Caco-2 (cell line): ENCODE measurements around the gene THAP3. TPM values are rescaled to one million over a fixed set of nuclear protein-coding genes. Genes with fewer than 3 reads are reported as not detected.

ENCODE experiments used
- BruUV-seq: library from RNA; stranded (reverse); fragments of 400-500 nt; replicated peaks from 2 replicates; lab custom pipeline; 2021; lab: Mats Ljungman, UMichigan
- CTCF ChIA-PET: fragments of 300-600 bp; sonication (Branson Sonifier 250); formaldehyde crosslinking; loops from one replicate; lab custom pipeline; 2022; ENCODE audit warnings: antibody characterized with exemption; lab: Charles Lee
- POLR2A ChIA-PET: fragments of 300-600 bp; sonication (Branson Sonifier 250); formaldehyde crosslinking; loops from one replicate; lab custom pipeline; 2022; ENCODE audit warnings: antibody characterized with exemption; lab: Charles Lee
- DNase-seq, 2 experiments: peaks; one replicate each; pipeline versions ENCODE4 v3.0.0 to v3.0.0-alpha.2; 2020 to 2022
- H3K27me3 ChIP-seq: replicated peaks from 2 replicates; pipeline ENCODE4 v1.6.0; 2011; ENCODE audit warnings: low read length; ENCODE audit not compliant: control insufficient read depth, insufficient read depth
- H3K36me3 ChIP-seq: 2 replicates; pipeline ENCODE4 v1.5.1; 2011; ENCODE audit warnings: low read length; ENCODE audit not compliant: control insufficient read depth, insufficient read depth
- H3K4me1 ChIP-seq: fragments of 250-450 bp; sonication (Bioruptor Pico); 2 replicates; pipeline ENCODE4 v1.5.1; 2020; ENCODE audit warnings: mild to moderate bottlenecking
- H3K4me3 ChIP-seq: 2 replicates; pipeline ENCODE4 v1.5.1; 2011; ENCODE audit warnings: low read depth, mild to moderate bottlenecking, control low read depth, low read length
- H3K9me3 ChIP-seq: fragments of 250-450 bp; sonication (Bioruptor Pico); 2 replicates; pipeline ENCODE4 v1.5.1; 2020; ENCODE audit warnings: mild to moderate bottlenecking, moderate library complexity
- H3K27ac Mint-ChIP-seq: one replicate; pipeline ENCODE4 v1.8.0; 2022; ENCODE audit warnings: mixed read lengths; ENCODE audit not compliant: unreplicated experiment
- H3K27me3 Mint-ChIP-seq: one replicate; pipeline ENCODE4 v1.8.0; 2022; ENCODE audit warnings: mixed read lengths; ENCODE audit not compliant: insufficient read depth, unreplicated experiment
- H3K36me3 Mint-ChIP-seq: one replicate; pipeline ENCODE4 v1.8.0; 2022; ENCODE audit warnings: mild to moderate bottlenecking, mixed read lengths; ENCODE audit not compliant: insufficient read depth, unreplicated experiment
- H3K4me1 Mint-ChIP-seq: one replicate; pipeline ENCODE4 v1.8.0; 2022; ENCODE audit warnings: low read depth, mixed read lengths; ENCODE audit not compliant: unreplicated experiment
- H3K4me3 Mint-ChIP-seq: one replicate; pipeline ENCODE4 v1.8.0; 2022; ENCODE audit warnings: mild to moderate bottlenecking, moderate library complexity, mixed read lengths; ENCODE audit not compliant: unreplicated experiment
- H3K9me3 Mint-ChIP-seq: one replicate; pipeline ENCODE4 v1.8.0; 2022; ENCODE audit warnings: mixed read lengths; ENCODE audit not compliant: unreplicated experiment
- intact Hi-C: fragments of 100-400 bp; cut with micrococcal nuclease; formaldehyde crosslinking; loops from one replicate; pipeline ENCODE4 v1.10.0; 2022; ENCODE audit not compliant: unreplicated experiment
- total RNA-seq: library from RNA; stranded (reverse); gene quantifications from 2 replicates; pipeline ENCODE4 v1.2.3, GENCODE V29; 2022
- TF ChIP-seq, protein P1 (sequence below), 2 experiments: fragments of 200-600 bp in 1 of 2; IDR thresholded peaks; 1 replicate in 1 of 2; 2 replicates in 1 of 2; pipeline versions ENCODE4 v1.5.1 to v1.8.0; 2011 to 2022; ENCODE audit warnings: antibody characterized with exemption in 1 of 2, control low read depth in 1 of 2, inconsistent platforms in 1 of 2, low read depth in 1 of 2, low read length in 1 of 2, mild to moderate bottlenecking in 1 of 2, moderate library complexity in 1 of 2; ENCODE audit not compliant: insufficient read depth in 1 of 2, severe bottlenecking in 1 of 2, unreplicated experiment in 1 of 2

THAP3 gene
- total RNA-seq, 1 experiment from 2014 or later: 13.5 TPM

DNA sequence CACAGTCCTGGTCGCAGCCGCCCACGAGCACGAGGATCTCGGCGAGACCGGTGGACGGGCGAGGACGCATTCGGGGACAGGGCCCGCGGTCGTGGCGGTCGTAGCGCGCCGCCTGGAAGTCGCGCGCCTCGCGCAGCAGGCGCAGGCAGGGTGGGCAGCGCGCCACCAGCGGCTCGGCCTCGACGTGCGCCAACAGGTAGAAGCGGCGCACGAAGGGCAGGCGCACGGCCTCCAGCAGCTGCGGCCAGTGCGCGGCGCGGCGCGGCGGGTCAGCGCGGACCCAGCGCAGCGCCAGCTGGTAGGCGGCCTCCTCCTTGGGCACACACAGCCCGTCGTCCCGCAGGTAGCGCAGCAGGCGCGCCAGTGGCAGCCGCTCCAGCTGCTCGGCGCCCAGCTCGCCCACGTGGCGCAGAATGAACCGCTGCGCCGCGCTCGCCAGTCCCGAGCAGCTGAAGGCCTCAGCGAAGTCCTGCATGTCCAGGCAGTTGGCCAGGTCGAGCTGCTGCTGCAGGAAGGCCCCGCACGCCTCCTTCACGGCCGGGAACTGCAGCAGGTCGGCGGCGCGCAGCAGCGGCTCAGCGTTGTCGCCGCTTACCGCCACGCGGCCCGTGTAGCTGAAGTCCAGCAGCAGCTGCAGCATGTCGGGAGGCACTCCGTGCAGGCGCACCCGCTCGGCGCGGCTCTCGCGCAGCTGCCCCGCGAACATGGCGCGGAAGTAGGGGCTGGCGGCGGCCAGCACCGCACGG is 22.6 kb upstream of the THAP3 start:
- intact Hi-C loops: loop anchor here (10.0 kb wide), 2 partner anchors 47 to 107 kb away; partner anchors contain the start of genes NOL9, PLEKHG5 and TAS1R1
- H3K4me1 ChIP-seq: peaks cover 9% of the 10 kb centered on the region; the same call in 1 of the 2 replicates
- TF ChIP-seq, protein P1, sequence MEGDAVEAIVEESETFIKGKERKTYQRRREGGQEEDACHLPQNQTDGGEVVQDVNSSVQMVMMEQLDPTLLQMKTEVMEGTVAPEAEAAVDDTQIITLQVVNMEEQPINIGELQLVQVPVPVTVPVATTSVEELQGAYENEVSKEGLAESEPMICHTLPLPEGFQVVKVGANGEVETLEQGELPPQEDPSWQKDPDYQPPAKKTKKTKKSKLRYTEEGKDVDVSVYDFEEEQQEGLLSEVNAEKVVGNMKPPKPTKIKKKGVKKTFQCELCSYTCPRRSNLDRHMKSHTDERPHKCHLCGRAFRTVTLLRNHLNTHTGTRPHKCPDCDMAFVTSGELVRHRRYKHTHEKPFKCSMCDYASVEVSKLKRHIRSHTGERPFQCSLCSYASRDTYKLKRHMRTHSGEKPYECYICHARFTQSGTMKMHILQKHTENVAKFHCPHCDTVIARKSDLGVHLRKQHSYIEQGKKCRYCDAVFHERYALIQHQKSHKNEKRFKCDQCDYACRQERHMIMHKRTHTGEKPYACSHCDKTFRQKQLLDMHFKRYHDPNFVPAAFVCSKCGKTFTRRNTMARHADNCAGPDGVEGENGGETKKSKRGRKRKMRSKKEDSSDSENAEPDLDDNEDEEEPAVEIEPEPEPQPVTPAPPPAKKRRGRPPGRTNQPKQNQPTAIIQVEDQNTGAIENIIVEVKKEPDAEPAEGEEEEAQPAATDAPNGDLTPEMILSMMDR (IDR thresholded peaks at IDR 0.05; ENCODE audit: insufficient read depth in 1 of 2, low read depth in 1 of 2, low read length in 1 of 2, severe bottlenecking in 1 of 2, unreplicated experiment in 1 of 2): no peak
- H3K36me3 Mint-ChIP-seq: peaks cover 50% of the 10 kb centered on the region
- ChIA-PET CTCF (interaction anchor here (0.5 to 0.6 kb wide), 2 partner anchors 54 to 192 kb away, joined by 3 to 6 read pairs; no protein-coding TSS in a partner anchor), POLR2A (interaction anchor here (0.6 to 1.0 kb wide), 2 partner anchors 14 to 80 kb away, joined by 3 to 4 read pairs; no protein-coding TSS in a partner anchor)
- H3K27me3 ChIP-seq: no peaks in the 10 kb centered on the region
- no peaks in the 10 kb centered on the region for H3K27me3 Mint-ChIP-seq
- H3K9me3 ChIP-seq: no peaks in the 10 kb centered on the region
- peak overlapping the region; percentile 56 for H3K4me3 ChIP-seq
- peak in 1 of 2 experiments; percentile 38 for DNase-seq
- H3K4me3 Mint-ChIP-seq: peak overlapping the region; percentile 96
- H3K4me1 Mint-ChIP-seq: no peaks in the 10 kb centered on the region
- peaks cover 6% of the 10 kb centered on the region for H3K36me3 ChIP-seq
- H3K9me3 Mint-ChIP-seq: no peaks in the 10 kb centered on the region
- peak overlapping the region; percentile 97 for H3K27ac Mint-ChIP-seq
- BruUV-seq: no TSS peak

DNA sequence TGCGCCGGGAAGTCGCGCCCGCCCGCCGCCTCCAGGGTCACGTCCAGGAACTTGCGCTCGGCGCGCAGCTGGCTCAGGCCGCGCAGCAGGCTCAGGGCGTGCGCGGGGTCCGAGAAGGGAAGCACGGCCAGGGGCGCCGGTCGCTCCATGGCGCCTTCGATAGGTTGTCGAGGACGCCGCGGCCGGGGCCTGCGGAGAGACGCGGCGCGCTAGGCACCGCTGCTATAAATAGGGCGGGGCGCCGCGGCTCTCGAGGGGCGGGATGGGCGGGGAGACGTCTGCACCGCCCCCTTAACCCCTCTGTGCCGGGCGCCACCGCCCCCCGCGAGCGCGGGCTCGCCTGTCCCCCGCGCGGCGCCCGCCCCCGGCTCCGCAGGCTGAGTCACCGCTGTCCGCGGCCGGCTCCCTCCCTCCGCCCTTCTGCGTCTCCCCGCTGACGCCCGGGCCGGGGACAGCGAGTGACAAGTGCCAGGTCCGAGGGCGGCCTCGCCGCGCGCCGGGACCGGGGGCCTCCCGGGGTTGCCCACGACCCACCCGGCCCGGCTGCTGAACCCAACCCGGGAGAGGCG is 21.9 kb upstream of the THAP3 start, which contains the start of gene KLHL21:
KLHL21 (minus strand) TSS at position 201 of the 569 bp plus-strand sequence; CDS start at position 149, 52 bp downstream.
- intact Hi-C loops: loop anchor here (10.0 kb wide), 2 partner anchors 48 to 108 kb away; partner anchors contain the start of genes NOL9, PLEKHG5 and TAS1R1
- Mint-ChIP-seq H3K4me3 (peak within 1 kb of the TSS; percentile 96), H3K9me3 (no peaks in the 10 kb centered on the region), H3K36me3 (peaks cover 44% of the 10 kb centered on the region), H3K27me3 (no peaks in the 10 kb centered on the region), H3K27ac (peak within 1 kb of the TSS; percentile 97), H3K4me1 (no peaks in the 10 kb centered on the region)
- POLR2A ChIA-PET: interaction anchor here (0.9 to 1.5 kb wide), 3 partner anchors 11 to 98 kb away, joined by 3 to 4 read pairs (median 3); partner anchors contain the start of gene DNAJC11
- Histone ChIP-seq H3K27me3 (no peaks in the 10 kb centered on the region), H3K36me3 (peaks cover 3% of the 10 kb centered on the region), H3K9me3 (no peaks in the 10 kb centered on the region), H3K4me1 (peaks cover 9% of the 10 kb centered on the region; the same call in 1 of the 2 replicates), H3K4me3 (peak within 1 kb of the TSS; percentile 56)
- peak; percentile 86 to 90 for DNase-seq
- CTCF ChIA-PET: interaction anchor here (0.6 kb wide), 1 partner anchor 53 kb away, joined by 3 read pairs; no protein-coding TSS in a partner anchor
- TF ChIP-seq, protein P1 (IDR thresholded peaks at IDR 0.05; ENCODE audit: insufficient read depth in 1 of 2, low read depth in 1 of 2, low read length in 1 of 2, severe bottlenecking in 1 of 2, unreplicated experiment in 1 of 2): no peak
- no TSS peak for BruUV-seq
